Renal cortex interstitium (tissue), 11 donors: Measurements from ENCODE around the gene DNAH9. TPM values are rescaled to one million over a fixed set of nuclear protein-coding genes. Genes with fewer than 3 reads are reported as not detected.

Source experiments
- DNase-seq, 11 donors: peaks; one replicate each; pipeline ENCODE4 v3.0.0-alpha.2; 2013; ENCODE audit warnings: low read depth in 9 of 11, low spot score in 4 of 11; ENCODE audit errors: extremely low read depth in 1 of 11
- polyA plus RNA-seq, 3 donors: library from polyadenylated mRNA; unstranded; fragments of 120-200 nt; gene quantifications; one replicate each; pipeline ENCODE4 v1.2.1, GENCODE V29; 2013; ENCODE audit not compliant: insufficient read length in 3 of 3

Gene DNAH9
- polyA plus RNA-seq, 3 donors: 4.6 to 6.2 (median 5.1) TPM

GRCh38 chr17:11719856-11720255 lies 121.6 kb downstream of the DNAH9 start:
- no peak for DNase-seq

- DNase-seq: no peak
Measured at GRCh38 chr17:11720816-11721215, 122.5 kb downstream of the DNAH9 start.

GRCh38 chr17:11730747-11731146 lies 132.5 kb downstream of the DNAH9 start:
- DNase-seq: no peak

- DNase-seq: no peak
Measured at GRCh38 chr17:11736613-11737312, 138.5 kb downstream of the DNAH9 start.

- DNase-seq: no peak
Measured at GRCh38 chr17:11737313-11737679, 139.0 kb downstream of the DNAH9 start.

GRCh38 chr17:11738151-11738550 lies 139.9 kb downstream of the DNAH9 start:
- no peak for DNase-seq

GRCh38 chr17:11739351-11739750 lies 141.1 kb downstream of the DNAH9 start:
- no peak for DNase-seq

- no peak for DNase-seq
Measured at GRCh38 chr17:11739848-11740247, 141.6 kb downstream of the DNAH9 start.

GRCh38 chr17:11742886-11743285 lies 144.6 kb downstream of the DNAH9 start:
- peak in 1 of 11 donors; percentile 2 for DNase-seq

GRCh38 chr17:11744696-11745095 lies 146.4 kb downstream of the DNAH9 start:
- no peak for DNase-seq

- DNase-seq: no peak
Measured at GRCh38 chr17:11747441-11747840, 149.2 kb downstream of the DNAH9 start.

- DNase-seq: no peak
Measured at GRCh38 chr17:11757815-11758214, 159.5 kb downstream of the DNAH9 start.

- no peak for DNase-seq
Measured at GRCh38 chr17:11768106-11768505, 169.8 kb downstream of the DNAH9 start.

GRCh38 chr17:11768981-11769380 lies 170.7 kb downstream of the DNAH9 start:
- no peak for DNase-seq

GRCh38 chr17:11772031-11772430 lies 173.8 kb downstream of the DNAH9 start:
- DNase-seq: no peak

- no peak for DNase-seq
Measured at GRCh38 chr17:11779892-11780291, 181.6 kb downstream of the DNAH9 start.

- no peak for DNase-seq
Measured at GRCh38 chr17:11780621-11781020, 182.4 kb downstream of the DNAH9 start.

GRCh38 chr17:11786711-11787438 lies 188.6 kb downstream of the DNAH9 start:
- DNase-seq: no peak

GRCh38 chr17:11795906-11796305 lies 197.6 kb downstream of the DNAH9 start:
- no peak for DNase-seq

GRCh38 chr17:11797803-11798202 lies 199.5 kb downstream of the DNAH9 start:
- no peak for DNase-seq
